Erythroblast (primary cell): Measurements from ENCODE around the gene KIRREL1.

Experiments
- GATA1 ChIP-seq: IDR thresholded peaks from 2 replicates; pipeline ENCODE4 v1.6.1; 2011; ENCODE audit warnings: low read depth, mild to moderate bottlenecking, control low read depth, low read length, moderate library complexity
- POLR2A ChIP-seq: IDR thresholded peaks from 2 replicates; pipeline ENCODE4 v1.6.1; 2011; ENCODE audit warnings: mild to moderate bottlenecking, low read length

GRCh38 chr1:158076441-158076840 is 83.0 kb downstream of the KIRREL1 start:
- TF ChIP-seq POLR2A (no peak), GATA1 (no peak)
